ENCODE results near the gene RERE.
"Not testable (repeated sequence)": the region's sequence is repeated elsewhere in the genome, so short reads cannot be mapped to it uniquely, and the experiment has no call there.

Gene RERE

GRCh38 chr1:8747879-8748825 is 69.3 kb downstream of the RERE start:
- no peak for DNase-seq

DNA sequence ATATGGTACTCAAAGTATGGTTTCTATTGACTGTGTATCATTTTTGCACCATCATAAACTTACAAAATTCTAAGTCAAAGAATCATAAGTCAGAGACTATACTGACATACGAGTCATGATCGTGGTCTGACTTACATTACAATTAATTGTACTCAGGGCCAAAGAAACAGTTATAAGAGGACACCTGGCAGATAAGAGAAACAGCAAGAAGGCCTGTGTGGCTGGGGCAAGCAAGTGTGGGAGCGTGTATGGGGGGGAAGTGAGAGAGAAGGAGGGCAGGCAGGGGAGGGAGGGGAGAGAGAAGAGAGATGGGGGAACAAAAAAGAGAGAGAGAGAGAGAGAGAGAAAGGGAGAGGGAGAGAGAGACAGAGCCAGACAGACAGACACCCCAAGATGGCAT is 70.9 kb downstream of the RERE start:
- no peak for DNase-seq

GRCh38 chr1:8745749-8746390 is 71.6 kb downstream of the RERE start:
- no peak for DNase-seq

GRCh38 chr1:8745346-8745745 is 72.1 kb downstream of the RERE start:
- DNase-seq, result no peak

DNA sequence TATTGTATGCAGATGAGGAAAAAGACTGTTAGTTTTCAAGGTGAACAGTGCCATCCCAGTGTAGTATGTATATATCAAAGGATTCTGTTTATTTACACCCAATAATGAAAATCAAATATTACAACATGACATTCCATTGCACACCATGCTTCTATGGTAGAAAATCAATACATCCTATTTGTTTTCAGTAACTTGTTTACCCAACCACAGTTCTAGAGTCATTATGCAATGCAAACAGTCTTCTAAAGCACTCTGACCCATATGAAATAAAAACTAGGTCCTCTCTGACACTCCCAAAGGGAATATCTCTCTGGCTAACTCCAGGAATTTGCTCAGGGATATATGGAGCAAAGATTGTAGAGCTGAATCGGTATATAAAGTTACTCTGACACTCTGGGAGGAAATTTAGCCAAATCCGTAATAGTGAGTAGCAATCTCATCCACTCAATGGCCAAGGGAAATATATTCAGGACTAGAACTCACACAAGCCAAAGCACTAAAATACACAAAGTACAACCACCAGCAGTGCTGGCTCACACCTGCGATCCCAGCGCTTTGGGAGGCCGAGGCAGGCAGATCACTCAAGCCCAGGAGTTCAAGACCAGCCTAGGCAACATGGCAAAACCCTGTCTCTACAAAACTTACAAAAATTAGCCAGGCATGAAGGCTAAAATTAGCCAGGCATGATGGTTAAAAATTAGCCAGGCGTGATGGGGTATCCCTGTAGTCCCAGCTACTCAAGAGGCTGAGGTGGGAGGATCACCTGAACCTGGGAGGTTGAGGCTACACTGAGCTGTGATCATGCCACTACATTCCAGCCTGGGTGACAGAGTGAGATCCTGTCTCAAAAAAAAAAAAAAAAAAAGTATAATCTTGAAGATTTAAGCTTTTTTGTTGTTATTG is 75.2 kb downstream of the RERE start:
- DNase-seq, result no peak

- no peak for DNase-seq
Observed at GRCh38 chr1:8740034-8740449, 77.4 kb downstream of the RERE start.

- no peak for DNase-seq
Observed at GRCh38 chr1:8739377-8739776, 78.1 kb downstream of the RERE start.

DNA sequence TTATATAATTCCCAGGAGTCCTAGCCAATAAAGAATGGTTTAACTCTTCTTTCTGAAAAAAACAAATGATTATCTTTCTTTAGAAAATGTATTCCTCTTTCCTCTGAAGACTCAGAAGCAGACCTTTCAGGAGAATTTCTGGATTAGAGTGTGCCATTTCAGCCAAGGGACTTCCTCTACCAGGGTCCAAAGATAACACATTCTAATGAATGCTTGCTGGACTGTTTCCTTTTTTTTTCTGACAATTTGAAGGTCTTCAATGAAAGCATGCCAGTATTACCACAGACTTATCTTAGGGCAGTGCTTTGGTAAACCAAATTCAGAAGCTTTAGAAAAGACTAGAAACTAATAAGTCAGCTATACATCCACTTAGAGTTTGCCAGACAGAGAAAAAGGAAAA is 80.5 kb downstream of the RERE start:
- DNase-seq, result no peak

GRCh38 chr1:8733484-8733883 is 84.0 kb downstream of the RERE start:
- DNase-seq, result no peak

- no peak for DNase-seq
Observed at GRCh38 chr1:8731162-8731561, 86.3 kb downstream of the RERE start.

- no peak for DNase-seq
Observed at GRCh38 chr1:8728464-8728863, 89.0 kb downstream of the RERE start.

GRCh38 chr1:8727809-8728213 is 89.6 kb downstream of the RERE start:
- no peak for DNase-seq

DNA sequence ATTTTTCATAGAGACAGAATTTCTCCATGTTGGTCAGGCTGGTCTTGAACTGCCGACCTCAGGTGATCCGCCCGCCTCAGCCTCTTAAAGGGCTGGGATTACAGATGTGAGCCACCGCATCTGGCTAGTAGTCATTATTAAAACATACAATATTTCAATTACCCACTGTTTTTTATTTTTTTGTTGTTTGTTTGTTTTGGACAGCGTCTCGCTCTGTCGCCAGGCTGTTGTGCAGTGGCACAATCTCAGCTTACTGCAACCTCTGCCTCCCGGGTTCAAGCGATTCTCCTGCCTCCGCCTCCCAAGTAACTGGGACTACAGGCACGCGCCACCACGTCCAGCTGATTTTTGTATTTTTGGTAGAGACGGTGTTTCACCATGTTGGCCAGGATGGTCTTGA is 90.1 kb downstream of the RERE start:
- not testable (repeated sequence) for DNase-seq

DNA sequence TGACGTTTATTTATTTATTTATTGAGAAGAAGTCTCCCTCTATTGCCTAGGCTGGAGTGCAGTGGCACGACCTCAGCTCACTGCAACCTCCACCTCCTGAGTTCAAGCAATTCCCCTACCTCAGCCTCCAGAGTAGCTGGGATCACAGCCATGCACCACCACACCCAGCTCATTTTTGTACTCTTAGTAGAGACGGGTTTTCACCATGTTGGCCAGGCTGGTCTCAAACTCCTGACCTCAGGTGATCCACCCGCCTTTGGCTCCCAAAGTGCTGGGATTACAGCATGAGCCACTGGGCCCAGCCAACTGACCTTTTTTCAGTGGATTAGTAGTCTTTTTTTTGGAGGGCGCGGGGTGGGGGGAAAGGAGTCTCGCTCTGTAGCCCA is 90.6 kb downstream of the RERE start:
- not testable (repeated sequence) for DNase-seq

GRCh38 chr1:8723010-8723409 is 94.4 kb downstream of the RERE start:
- DNase-seq, result no peak

GRCh38 chr1:8722366-8722765 is 95.1 kb downstream of the RERE start:
- no peak for DNase-seq

DNA sequence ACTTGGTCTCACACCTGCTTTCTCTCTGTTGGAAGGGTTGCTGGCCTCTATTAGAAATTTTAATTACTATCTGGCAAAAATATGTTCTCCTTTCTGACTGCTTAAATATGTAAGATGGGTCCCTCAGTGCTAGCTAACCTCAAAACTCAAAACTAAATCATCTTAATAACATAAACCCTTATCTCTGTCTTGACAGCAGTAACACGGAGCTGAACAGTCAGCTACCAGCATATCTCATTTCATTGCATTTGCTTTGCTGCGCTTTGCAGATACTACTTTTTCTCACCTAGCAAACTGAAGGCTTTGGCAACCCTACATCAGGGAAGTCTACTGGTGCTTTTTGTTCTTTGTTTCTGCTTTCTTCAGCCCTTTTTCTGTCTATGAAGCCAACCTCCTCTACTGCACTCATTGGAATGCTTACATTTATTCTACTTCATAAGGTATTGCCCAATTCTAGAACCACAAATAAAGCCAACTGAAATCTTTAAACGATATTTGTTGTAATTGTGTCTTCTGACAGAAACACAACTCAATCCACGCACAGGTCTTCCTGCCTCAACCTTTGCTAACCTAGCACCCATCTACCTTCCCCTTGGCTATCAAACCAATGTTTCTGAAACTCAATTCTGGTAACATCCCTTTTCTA is 95.6 kb downstream of the RERE start:
- no peak for DNase-seq

DNA sequence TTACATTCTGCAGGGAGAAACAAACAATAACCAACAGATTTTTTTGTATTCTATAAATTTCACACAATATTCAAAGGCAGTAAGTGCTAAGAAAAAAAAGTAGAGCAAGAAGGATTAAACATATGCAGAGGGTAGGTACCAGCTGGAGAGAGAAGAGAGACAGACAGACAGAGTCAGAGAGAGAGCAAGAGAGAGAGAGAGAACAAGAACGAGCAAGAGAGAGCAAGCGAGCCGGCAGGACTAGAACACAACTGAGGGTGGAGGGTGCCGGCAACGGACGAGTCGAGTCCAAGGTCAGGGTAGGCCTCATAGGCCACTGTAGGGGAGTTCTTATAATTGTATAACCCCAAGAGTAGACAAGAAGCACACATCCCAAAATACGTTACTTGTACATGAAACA is 97.1 kb downstream of the RERE start:
- no peak for DNase-seq

DNA sequence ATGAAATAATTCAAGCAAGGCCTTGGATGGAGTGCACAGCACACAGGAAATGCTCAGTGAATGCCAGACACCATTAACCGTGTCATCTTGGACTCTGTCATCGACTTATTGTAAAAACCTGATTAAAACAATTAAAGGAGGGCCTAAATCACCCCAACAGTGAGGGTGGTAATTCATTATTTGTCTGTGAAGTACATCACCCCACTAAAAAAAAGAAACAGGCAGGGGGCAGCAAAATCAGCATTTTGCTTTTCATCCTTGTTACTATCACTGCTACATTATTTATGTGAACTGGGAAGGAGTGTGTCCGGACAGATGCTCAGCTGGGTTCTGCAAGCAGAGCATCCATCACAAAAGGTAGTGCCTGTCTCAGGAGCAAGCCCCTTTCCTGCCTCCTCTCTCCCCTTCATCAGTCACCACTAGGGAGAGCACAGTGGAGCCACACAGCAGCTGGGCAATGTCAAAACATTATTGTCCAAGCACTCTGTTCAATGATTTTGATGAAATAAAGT is 98.5 kb downstream of the RERE start:
- no peak for DNase-seq

- no peak for DNase-seq
Observed at GRCh38 chr1:8717148-8717547, 100.3 kb downstream of the RERE start.

GRCh38 chr1:8716238-8716637 is 101.2 kb downstream of the RERE start:
- DNase-seq, result no peak

DNA sequence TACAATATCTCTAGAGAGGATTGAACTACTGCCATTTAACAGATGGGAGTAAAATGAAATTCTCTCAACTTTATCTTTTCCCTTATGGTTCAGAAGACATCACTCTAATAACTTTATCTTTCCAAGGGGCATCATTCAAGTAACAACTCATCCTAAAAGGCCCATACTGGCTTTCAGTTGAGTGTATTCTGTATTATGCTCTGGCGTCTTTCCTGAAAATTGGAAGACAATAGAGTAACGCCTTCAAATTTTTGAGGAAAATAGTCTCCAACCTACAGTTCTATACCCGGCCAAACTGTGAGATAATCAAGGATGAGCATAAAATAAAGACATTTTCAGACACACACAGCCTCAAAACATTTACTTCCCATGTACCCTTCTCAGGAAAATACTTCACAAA is 103.3 kb downstream of the RERE start:
- no peak for DNase-seq
